Tibial artery (tissue), 4 donors: Measurements from ENCODE around the gene FER.

ENCODE experiments used
- DNase-seq, 2 donors: peaks; one replicate each; pipeline ENCODE4 v3.0.0-alpha.2; 2019
- H3K27ac ChIP-seq, 2 donors: fragments of 200-600 bp; sonication (generic) in 1 of 2; 1 replicate in 1 of 2; 2 replicates in 1 of 2; pipeline ENCODE4 v1.5.1; 2018 to 2019; ENCODE audit warnings: mild to moderate bottlenecking in 1 of 2
- H3K27me3 ChIP-seq, 2 donors: fragments of 200-600 bp; sonication (generic) in 1 of 2; one replicate each; pipeline versions ENCODE4 v1.5.1 to v1.6.0; 2016 to 2019
- H3K36me3 ChIP-seq, 3 donors: fragments of 200-600 bp; sonication (generic) in 2 of 3; one replicate each; pipeline ENCODE4 v1.5.1; 2016 to 2019; ENCODE audit warnings: mild to moderate bottlenecking in 2 of 3
- H3K4me1 ChIP-seq, 4 donors: fragments of 200-600 bp; sonication (generic) in 2 of 4; 1 replicate in 3 of 4; 2 replicates in 1 of 4; pipeline ENCODE4 v1.5.1; 2016 to 2019
- H3K4me3 ChIP-seq, 2 donors: fragments of 200-600 bp; sonication (generic) in 1 of 2; 1 replicate in 1 of 2; 2 replicates in 1 of 2; pipeline ENCODE4 v1.5.1; 2018 to 2019; ENCODE audit warnings: mild to moderate bottlenecking in 2 of 2
- H3K9me3 ChIP-seq, 3 donors: fragments of 200-600 bp; sonication (generic) in 1 of 3; one replicate each; pipeline ENCODE4 v1.5.1; 2016 to 2019
- intact Hi-C: fragments of 100-400 bp; cut with DNase I; formaldehyde crosslinking; loops from one replicate; pipeline ENCODE4 v1.15.0; 2023; ENCODE audit warnings: low total_unique reads
- TF ChIP-seq, protein P1 (sequence below), 2 experiments: fragments of 200-600 bp in 1 of 2; fragments of 450-650 bp in 1 of 2; IDR thresholded peaks; one replicate each; pipeline ENCODE4 v1.5.1; 2017 to 2019; ENCODE audit warnings: antibody characterized with exemption in 2 of 2, mild to moderate bottlenecking in 1 of 2, moderate library complexity in 1 of 2

The FER gene

DNA sequence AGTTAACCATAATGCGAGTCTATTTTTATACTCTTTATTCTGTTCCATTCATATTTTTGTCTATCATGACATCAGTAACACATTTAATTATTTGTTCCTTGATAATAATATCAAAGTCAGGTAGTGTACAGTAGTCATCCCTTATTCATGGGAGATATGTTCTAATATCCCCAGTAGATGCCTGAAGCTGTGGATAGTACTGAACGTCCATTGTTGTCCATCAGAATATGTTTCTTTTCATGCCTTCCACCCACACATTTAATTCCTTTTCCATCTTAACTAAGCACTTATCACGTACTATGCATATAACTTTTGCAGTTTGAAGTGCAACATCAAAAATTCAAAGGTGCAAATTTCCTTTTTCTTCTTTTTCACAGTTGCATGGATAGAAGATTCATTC is 53.6 kb downstream of the FER start:
- H3K9me3 ChIP-seq, result peaks cover 0 to 24% (median 0%) of the 10 kb centered on the region in 3 donors
- H3K27me3 ChIP-seq, result no peaks in the 10 kb centered on the region
- intact Hi-C loops, result no loop called here
- peaks cover 0 to 10% (median 6%) of the 10 kb centered on the region in 3 donors for H3K36me3 ChIP-seq
- no peak overlapping the region for H3K4me3 ChIP-seq
- DNase-seq, result no peak
- H3K4me1 ChIP-seq, result no peaks in the 10 kb centered on the region
- H3K27ac ChIP-seq, result no peak overlapping the region
- TF ChIP-seq, protein P1, sequence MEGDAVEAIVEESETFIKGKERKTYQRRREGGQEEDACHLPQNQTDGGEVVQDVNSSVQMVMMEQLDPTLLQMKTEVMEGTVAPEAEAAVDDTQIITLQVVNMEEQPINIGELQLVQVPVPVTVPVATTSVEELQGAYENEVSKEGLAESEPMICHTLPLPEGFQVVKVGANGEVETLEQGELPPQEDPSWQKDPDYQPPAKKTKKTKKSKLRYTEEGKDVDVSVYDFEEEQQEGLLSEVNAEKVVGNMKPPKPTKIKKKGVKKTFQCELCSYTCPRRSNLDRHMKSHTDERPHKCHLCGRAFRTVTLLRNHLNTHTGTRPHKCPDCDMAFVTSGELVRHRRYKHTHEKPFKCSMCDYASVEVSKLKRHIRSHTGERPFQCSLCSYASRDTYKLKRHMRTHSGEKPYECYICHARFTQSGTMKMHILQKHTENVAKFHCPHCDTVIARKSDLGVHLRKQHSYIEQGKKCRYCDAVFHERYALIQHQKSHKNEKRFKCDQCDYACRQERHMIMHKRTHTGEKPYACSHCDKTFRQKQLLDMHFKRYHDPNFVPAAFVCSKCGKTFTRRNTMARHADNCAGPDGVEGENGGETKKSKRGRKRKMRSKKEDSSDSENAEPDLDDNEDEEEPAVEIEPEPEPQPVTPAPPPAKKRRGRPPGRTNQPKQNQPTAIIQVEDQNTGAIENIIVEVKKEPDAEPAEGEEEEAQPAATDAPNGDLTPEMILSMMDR (IDR thresholded peaks at IDR 0.05), result no peak

DNA sequence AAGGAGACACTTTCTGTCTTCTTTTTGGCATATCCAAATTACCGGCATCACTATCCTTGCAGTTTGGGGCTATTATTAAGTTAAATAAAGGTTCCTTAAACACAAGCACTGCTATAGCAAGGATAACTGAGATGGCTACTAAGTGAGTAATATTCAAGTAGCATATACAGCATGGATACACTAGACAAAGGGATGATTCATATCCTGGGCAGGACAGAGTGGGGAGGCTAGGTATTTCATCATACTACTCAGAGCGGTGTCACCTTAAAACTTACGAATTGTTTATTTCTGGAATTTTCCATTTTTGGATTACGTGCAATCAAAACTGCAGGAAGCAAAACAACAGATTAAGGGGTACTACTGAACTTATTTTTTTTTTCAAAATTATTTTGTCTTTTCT is 54.1 kb downstream of the FER start:
- TF ChIP-seq, protein P1 (IDR thresholded peaks at IDR 0.05), result no peak
- Histone ChIP-seq H3K4me3 (no peak overlapping the region), H3K9me3 (peaks cover 0 to 24% (median 0%) of the 10 kb centered on the region in 3 donors), H3K27me3 (no peaks in the 10 kb centered on the region), H3K36me3 (peaks cover 0 to 10% (median 6%) of the 10 kb centered on the region in 3 donors), H3K27ac (no peak overlapping the region), H3K4me1 (no peaks in the 10 kb centered on the region)
- DNase-seq, result no peak
- intact Hi-C loops, result no loop called here

DNA sequence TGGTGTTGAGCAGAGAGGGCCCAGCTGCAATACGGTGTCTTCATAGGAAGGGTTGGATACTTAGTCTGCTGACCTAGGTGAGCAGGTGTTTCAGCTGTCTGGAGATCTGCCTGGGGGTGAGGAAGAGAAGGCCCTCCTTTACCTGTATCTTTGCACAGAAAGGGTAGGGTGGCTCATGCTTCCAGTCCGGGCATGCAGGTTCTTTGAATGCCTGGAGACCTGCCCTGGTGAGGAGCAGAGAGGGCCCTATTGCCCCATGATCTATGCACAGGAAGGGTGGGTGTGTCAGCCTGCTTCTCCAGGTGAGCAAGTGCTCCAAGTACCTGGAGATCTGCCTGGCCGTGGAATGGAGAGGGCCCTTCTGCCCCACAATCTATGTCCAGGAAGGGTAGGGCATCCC is 63.0 kb downstream of the FER start:
- no peak for DNase-seq
- peaks cover 0 to 5% (median 0%) of the 10 kb centered on the region in 3 donors for H3K9me3 ChIP-seq
- H3K36me3 ChIP-seq, result no peaks in the 10 kb centered on the region
- TF ChIP-seq, protein P1 (IDR thresholded peaks at IDR 0.05), result no peak
- intact Hi-C loops, result no loop called here
- H3K4me3 ChIP-seq, result no peak overlapping the region
- no peak overlapping the region for H3K27ac ChIP-seq
- no peaks in the 10 kb centered on the region for H3K27me3 ChIP-seq
- peaks cover 0 to 26% (median 0%) of the 10 kb centered on the region in 4 donors for H3K4me1 ChIP-seq

DNA sequence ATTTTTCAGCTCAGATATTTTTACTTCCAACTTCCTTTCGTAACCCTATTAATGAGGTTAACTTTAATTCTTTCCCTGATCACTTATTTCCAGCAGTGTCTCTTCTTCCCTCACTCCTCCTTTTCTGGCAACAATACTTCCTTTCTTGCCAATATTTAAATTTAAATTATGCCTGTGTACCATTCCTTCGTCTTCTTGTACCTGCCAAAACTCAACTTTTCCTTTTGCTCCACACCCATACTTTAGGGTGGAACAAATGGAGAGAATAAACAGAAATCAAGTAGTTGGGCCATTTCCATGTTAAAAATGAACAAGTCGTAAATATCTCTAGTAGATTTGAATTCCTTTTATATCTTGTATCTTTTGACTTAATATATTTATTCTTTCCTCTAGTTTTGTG is 66.0 kb downstream of the FER start:
- peaks cover 0 to 47% (median 1%) of the 10 kb centered on the region in 4 donors for H3K4me1 ChIP-seq
- H3K9me3 ChIP-seq, result no peaks in the 10 kb centered on the region
- no peak for DNase-seq
- TF ChIP-seq, protein P1 (IDR thresholded peaks at IDR 0.05), result no peak
- no peak overlapping the region for H3K27ac ChIP-seq
- H3K4me3 ChIP-seq, result no peak overlapping the region
- H3K36me3 ChIP-seq, result no peaks in the 10 kb centered on the region
- intact Hi-C loops, result no loop called here
- no peaks in the 10 kb centered on the region for H3K27me3 ChIP-seq

DNA sequence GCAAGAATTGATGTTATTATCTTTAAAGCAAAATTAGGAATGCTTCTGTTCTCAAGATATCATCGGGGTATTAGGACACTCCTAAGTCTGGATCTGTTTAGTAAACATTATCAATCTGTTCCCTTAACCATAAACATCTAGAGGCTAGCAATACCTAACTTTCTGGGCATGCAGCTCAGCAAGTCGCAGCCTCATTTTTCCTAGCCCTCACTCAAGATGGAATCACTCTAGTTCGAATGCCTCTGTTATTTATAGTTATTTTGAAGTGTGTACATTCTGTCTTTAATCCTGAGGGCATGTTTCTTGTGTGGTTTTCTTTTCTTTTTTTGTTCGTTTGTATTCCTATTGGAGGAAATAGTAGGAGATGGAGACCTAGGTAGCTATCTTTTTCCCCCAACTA is 66.9 kb downstream of the FER start:
- intact Hi-C loops, result no loop called here
- H3K27me3 ChIP-seq, result no peaks in the 10 kb centered on the region
- no peaks in the 10 kb centered on the region for H3K9me3 ChIP-seq
- no peak for DNase-seq
- H3K36me3 ChIP-seq, result no peaks in the 10 kb centered on the region
- peaks cover 0 to 47% (median 1%) of the 10 kb centered on the region in 4 donors for H3K4me1 ChIP-seq
- H3K4me3 ChIP-seq, result no peak overlapping the region
- no peak overlapping the region for H3K27ac ChIP-seq
- TF ChIP-seq, protein P1 (IDR thresholded peaks at IDR 0.05), result no peak
